ENCODE results near the gene PHETA1.

- TF ChIP-seq EZH2 (IDR thresholded peaks at IDR 0.05; ENCODE audit: borderline replicate concordance, insufficient read depth, low read length, poor library complexity, severe bottlenecking), result no peak
- no peak for TF ChIP-seq TAF1 (IDR thresholded peaks at IDR 0.05; ENCODE audit: low read depth)
- TF ChIP-seq POLR2AphosphoS5 (IDR thresholded peaks at IDR 0.05), result no peak
- no peak for TF ChIP-seq CTCF (IDR thresholded peaks at IDR 0.05; ENCODE audit: poor library complexity, severe bottlenecking)
- no peak for TF ChIP-seq EP300 (conservative IDR thresholded peaks at IDR 0.05; ENCODE audit: poor library complexity, severe bottlenecking)
- no peak for TF ChIP-seq RAD21 (conservative IDR thresholded peaks at IDR 0.05)
- TF ChIP-seq REST (IDR thresholded peaks at IDR 0.05; ENCODE audit: borderline replicate concordance), result no peak
- TF ChIP-seq MXI1 (conservative IDR thresholded peaks at IDR 0.05; ENCODE audit: poor library complexity, severe bottlenecking), result no peak
Observed at GRCh38 chr12:111377440-111377839, 8.5 kb upstream of the PHETA1 start.
